Astrocyte (in vitro differentiated cells and primary cell): ENCODE data around the gene NARS2. TPM values are rescaled to one million over a fixed set of nuclear protein-coding genes. Genes with fewer than 3 reads are reported as not detected.

Experiments used
- DNase-seq: peaks from one replicate; pipeline ENCODE4 v3.0.0-alpha.2; 2010; ENCODE audit warnings: low read depth
- FAIRE-seq: peaks from 2 replicates; lab custom pipeline; 2011; peaks lifted over from hg19 to GRCh38; lab: Jason Lieb, UNC
- H2AFZ ChIP-seq: 2 replicates; pipeline ENCODE4 v1.6.0; 2012; ENCODE audit warnings: low read depth, low read length, inconsistent platforms
- H3K27ac ChIP-seq: 2 replicates; pipeline ENCODE4 v1.5.1; 2011; ENCODE audit warnings: low read depth, low read length, inconsistent platforms
- H3K27me3 ChIP-seq: 2 replicates; pipeline ENCODE4 v1.6.0; 2011; ENCODE audit warnings: low read length, inconsistent platforms; ENCODE audit not compliant: insufficient read depth
- H3K36me3 ChIP-seq: 2 replicates; pipeline ENCODE4 v1.5.1; 2011; ENCODE audit warnings: low read length, inconsistent platforms; ENCODE audit not compliant: insufficient read depth
- H3K4me1 ChIP-seq: 2 replicates; pipeline ENCODE4 v1.5.1; 2011; ENCODE audit warnings: low read length, inconsistent platforms; ENCODE audit not compliant: insufficient read depth
- H3K4me2 ChIP-seq: 2 replicates; pipeline ENCODE4 v1.6.0; 2012; ENCODE audit warnings: low read length, inconsistent platforms
- H3K4me3 ChIP-seq: 2 replicates; pipeline ENCODE4 v1.5.1; 2011; ENCODE audit warnings: low read depth, mild to moderate bottlenecking, low read length, inconsistent platforms; ENCODE audit not compliant: insufficient read depth
- H3K79me2 ChIP-seq: 2 replicates; pipeline ENCODE4 v1.6.0; 2012; ENCODE audit warnings: mild to moderate bottlenecking, low read length, inconsistent platforms; ENCODE audit not compliant: insufficient read depth
- H3K9ac ChIP-seq: 2 replicates; pipeline ENCODE4 v1.6.0; 2012; ENCODE audit warnings: mild to moderate bottlenecking, low read length, inconsistent platforms
- H3K9me3 ChIP-seq: 2 replicates; pipeline ENCODE4 v1.5.1; 2012; ENCODE audit warnings: low read depth, mild to moderate bottlenecking, low read length, inconsistent platforms; ENCODE audit not compliant: insufficient read depth
- H4K20me1 ChIP-seq: 2 replicates; pipeline ENCODE4 v1.6.0; 2012; ENCODE audit warnings: low read length, inconsistent platforms; ENCODE audit not compliant: insufficient read depth
- H3K27ac Mint-ChIP-seq: one replicate; pipeline ENCODE4 v1.8.0; 2021; ENCODE audit warnings: mild to moderate bottlenecking, mixed read lengths; ENCODE audit not compliant: unreplicated experiment
- H3K27me3 Mint-ChIP-seq: one replicate; pipeline ENCODE4 v1.8.0; 2021; ENCODE audit warnings: low read depth, mixed read lengths; ENCODE audit not compliant: unreplicated experiment
- H3K36me3 Mint-ChIP-seq: one replicate; pipeline ENCODE4 v1.8.0; 2021; ENCODE audit warnings: low read depth, mixed read lengths; ENCODE audit not compliant: unreplicated experiment
- H3K4me1 Mint-ChIP-seq: one replicate; pipeline ENCODE4 v1.8.0; 2021; ENCODE audit warnings: low read depth, mixed read lengths; ENCODE audit not compliant: unreplicated experiment
- H3K4me3 Mint-ChIP-seq: one replicate; pipeline ENCODE4 v1.8.0; 2021; ENCODE audit warnings: mild to moderate bottlenecking, moderate library complexity, mixed read lengths; ENCODE audit not compliant: unreplicated experiment
- H3K9me3 Mint-ChIP-seq: one replicate; pipeline ENCODE4 v1.8.0; 2021; ENCODE audit warnings: mild to moderate bottlenecking, mixed read lengths; ENCODE audit not compliant: unreplicated experiment
- EZH2 ChIP-seq: IDR thresholded peaks from 2 replicates; pipeline ENCODE4 v1.6.1; 2012; ENCODE audit warnings: mild to moderate bottlenecking, low read length, inconsistent platforms; ENCODE audit not compliant: insufficient read depth
- total RNA-seq: library from RNA; stranded (reverse); gene quantifications from 2 replicates; pipeline ENCODE4 v1.2.1, GENCODE V29; 2021
- TF ChIP-seq, protein P1 (sequence below): IDR thresholded peaks from 2 replicates; pipeline ENCODE4 v1.5.1; 2011; ENCODE audit warnings: low read depth, mild to moderate bottlenecking, inconsistent platforms, low read length, moderate library complexity; ENCODE audit not compliant: insufficient read depth

The NARS2 gene
- total RNA-seq, 1 donor from 2014 or later, result 10.1 TPM

DNA sequence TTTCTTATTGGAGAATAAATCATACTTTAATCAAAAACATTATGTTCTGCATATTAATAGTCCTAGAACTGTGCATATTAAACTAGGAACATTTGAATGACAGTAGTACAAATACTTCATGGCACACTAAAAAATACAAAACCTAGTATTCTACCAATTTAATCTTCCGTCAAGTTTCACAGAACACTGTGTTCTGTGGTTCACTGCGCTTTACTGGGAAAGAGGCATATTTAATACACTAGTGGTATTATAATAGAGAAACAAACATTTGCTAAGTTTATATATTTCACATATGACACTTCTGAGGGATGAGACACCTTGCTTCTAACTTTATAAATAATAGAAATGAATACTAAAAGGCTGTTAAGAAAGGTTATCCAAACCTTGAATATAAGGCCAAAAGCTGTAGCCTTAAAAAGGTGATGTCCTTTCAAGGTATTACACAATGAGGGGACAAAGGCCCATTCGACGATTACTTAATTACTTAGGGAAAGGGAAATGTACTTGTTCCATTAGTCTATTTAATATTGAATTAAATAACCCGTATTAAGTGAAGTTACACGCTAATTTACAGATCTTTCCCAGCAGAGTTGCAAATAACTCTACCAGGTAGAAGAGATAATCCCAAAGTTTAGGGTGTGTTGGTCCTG is 48.0 kb downstream of the NARS2 start:
- Histone ChIP-seq H2AFZ (no peak overlapping the region), H3K27me3 (no peaks in the 10 kb centered on the region), H3K9me3 (no peaks in the 10 kb centered on the region), H3K4me2 (no peak overlapping the region), H4K20me1 (no peaks in the 10 kb centered on the region), H3K36me3 (peaks cover 3% of the 10 kb centered on the region), H3K4me1 (no peaks in the 10 kb centered on the region), H3K9ac (no peak overlapping the region), H3K79me2 (no peaks in the 10 kb centered on the region), H3K27ac (no peak overlapping the region), H3K4me3 (no peak overlapping the region)
- Mint-ChIP-seq H3K4me1 (no peaks in the 10 kb centered on the region), H3K36me3 (no peaks in the 10 kb centered on the region), H3K9me3 (no peaks in the 10 kb centered on the region), H3K4me3 (no peak overlapping the region), H3K27me3 (no peaks in the 10 kb centered on the region), H3K27ac (no peak overlapping the region)
- DNase-seq (no peak), FAIRE-seq (no peak)
- TF ChIP-seq, protein P1, sequence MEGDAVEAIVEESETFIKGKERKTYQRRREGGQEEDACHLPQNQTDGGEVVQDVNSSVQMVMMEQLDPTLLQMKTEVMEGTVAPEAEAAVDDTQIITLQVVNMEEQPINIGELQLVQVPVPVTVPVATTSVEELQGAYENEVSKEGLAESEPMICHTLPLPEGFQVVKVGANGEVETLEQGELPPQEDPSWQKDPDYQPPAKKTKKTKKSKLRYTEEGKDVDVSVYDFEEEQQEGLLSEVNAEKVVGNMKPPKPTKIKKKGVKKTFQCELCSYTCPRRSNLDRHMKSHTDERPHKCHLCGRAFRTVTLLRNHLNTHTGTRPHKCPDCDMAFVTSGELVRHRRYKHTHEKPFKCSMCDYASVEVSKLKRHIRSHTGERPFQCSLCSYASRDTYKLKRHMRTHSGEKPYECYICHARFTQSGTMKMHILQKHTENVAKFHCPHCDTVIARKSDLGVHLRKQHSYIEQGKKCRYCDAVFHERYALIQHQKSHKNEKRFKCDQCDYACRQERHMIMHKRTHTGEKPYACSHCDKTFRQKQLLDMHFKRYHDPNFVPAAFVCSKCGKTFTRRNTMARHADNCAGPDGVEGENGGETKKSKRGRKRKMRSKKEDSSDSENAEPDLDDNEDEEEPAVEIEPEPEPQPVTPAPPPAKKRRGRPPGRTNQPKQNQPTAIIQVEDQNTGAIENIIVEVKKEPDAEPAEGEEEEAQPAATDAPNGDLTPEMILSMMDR, result no peak
- no peak for TF ChIP-seq EZH2

DNA sequence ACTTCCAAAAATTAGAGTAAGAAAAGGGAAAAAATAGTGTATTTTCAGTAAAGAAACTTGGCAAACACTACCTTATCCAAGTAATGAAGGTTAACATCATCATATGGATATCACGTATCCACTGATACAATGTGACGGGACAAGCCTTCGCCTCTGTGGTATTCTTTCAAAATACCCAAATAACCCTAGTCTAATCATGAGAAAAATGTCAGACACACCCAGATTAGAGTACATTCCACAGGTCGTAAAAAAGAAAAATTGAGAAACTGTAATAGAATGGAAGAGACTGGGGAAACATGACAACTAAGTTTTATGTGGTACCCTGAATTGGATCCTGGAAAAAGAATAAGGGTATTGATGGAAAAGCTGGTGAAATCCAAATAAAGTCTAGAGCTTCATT is 48.9 kb downstream of the NARS2 start:
- Mint-ChIP-seq H3K9me3 (no peaks in the 10 kb centered on the region), H3K36me3 (no peaks in the 10 kb centered on the region), H3K4me3 (no peak overlapping the region), H3K27ac (no peak overlapping the region), H3K27me3 (no peaks in the 10 kb centered on the region), H3K4me1 (no peaks in the 10 kb centered on the region)
- H3K9me3 ChIP-seq, result no peaks in the 10 kb centered on the region
- H3K4me3 ChIP-seq, result no peak overlapping the region
- H3K27me3 ChIP-seq, result no peaks in the 10 kb centered on the region
- TF ChIP-seq EZH2, result no peak
- TF ChIP-seq, protein P1, result no peak
- H3K79me2 ChIP-seq, result no peaks in the 10 kb centered on the region
- H4K20me1 ChIP-seq, result no peaks in the 10 kb centered on the region
- no peaks in the 10 kb centered on the region for H3K4me1 ChIP-seq
- no peak overlapping the region for H3K27ac ChIP-seq
- no peak overlapping the region for H2AFZ ChIP-seq
- H3K9ac ChIP-seq, result no peak overlapping the region
- FAIRE-seq (no peak), DNase-seq (no peak)
- H3K4me2 ChIP-seq, result no peak overlapping the region
- peaks cover 3% of the 10 kb centered on the region for H3K36me3 ChIP-seq

- Histone ChIP-seq H3K27ac (no peak overlapping the region), H3K36me3 (peaks cover 3% of the 10 kb centered on the region), H3K9ac (no peak overlapping the region), H3K4me2 (no peak overlapping the region), H4K20me1 (no peaks in the 10 kb centered on the region), H2AFZ (no peak overlapping the region), H3K4me1 (no peaks in the 10 kb centered on the region), H3K27me3 (no peaks in the 10 kb centered on the region), H3K79me2 (no peaks in the 10 kb centered on the region), H3K4me3 (no peak overlapping the region), H3K9me3 (no peaks in the 10 kb centered on the region)
- Mint-ChIP-seq H3K9me3 (no peaks in the 10 kb centered on the region), H3K4me3 (no peak overlapping the region), H3K4me1 (no peaks in the 10 kb centered on the region), H3K36me3 (no peaks in the 10 kb centered on the region), H3K27ac (no peak overlapping the region), H3K27me3 (no peaks in the 10 kb centered on the region)
- FAIRE-seq (no peak), DNase-seq (no peak)
- TF ChIP-seq EZH2, result no peak
- TF ChIP-seq, protein P1, result no peak
These were observed 54.4 kb downstream of the NARS2 start for GRCh38 chr11:78520230-78520629.
